IPS-18a (cell line): ENCODE data around the gene IP6K2.

Source experiments
- H3K27ac ChIP-seq: one replicate; pipeline ENCODE4 v1.5.1; 2013; ENCODE audit warnings: low read length
- H3K27me3 ChIP-seq: one replicate; pipeline ENCODE4 v1.6.1; 2013; ENCODE audit warnings: mild to moderate bottlenecking, low read length; ENCODE audit not compliant: control insufficient read depth, insufficient read depth
- H3K36me3 ChIP-seq: one replicate; pipeline ENCODE4 v1.6.1; 2013; ENCODE audit warnings: low read depth, low read length; ENCODE audit not compliant: control insufficient read depth
- H3K4me1 ChIP-seq: one replicate; pipeline ENCODE4 v1.6.1; 2013; ENCODE audit warnings: low read depth, low read length; ENCODE audit not compliant: control insufficient read depth
- H3K4me3 ChIP-seq: one replicate; pipeline ENCODE4 v1.5.1; 2013; ENCODE audit warnings: low read length
- H3K9ac ChIP-seq: one replicate; pipeline ENCODE4 v1.6.1; 2013; ENCODE audit warnings: mild to moderate bottlenecking, low read length, moderate library complexity
- H3K9me3 ChIP-seq: one replicate; pipeline ENCODE4 v1.6.1; 2013; ENCODE audit warnings: low read depth, low read length; ENCODE audit not compliant: control insufficient read depth

The IP6K2 gene

GRCh38 chr3:48644898-48645760, 71.9 kb downstream of the IP6K2 start:
- Histone ChIP-seq H3K36me3 (peaks cover 13% of the 10 kb centered on the region), H3K9ac (no peak overlapping the region), H3K27ac (no peak overlapping the region), H3K27me3 (no peaks in the 10 kb centered on the region), H3K9me3 (no peaks in the 10 kb centered on the region), H3K4me3 (no peak overlapping the region), H3K4me1 (no peaks in the 10 kb centered on the region)

GRCh38 chr3:48642605-48643004, 74.4 kb downstream of the IP6K2 start:
- Histone ChIP-seq H3K27ac (no peak overlapping the region), H3K9ac (no peak overlapping the region), H3K4me3 (no peak overlapping the region), H3K9me3 (no peaks in the 10 kb centered on the region), H3K27me3 (no peaks in the 10 kb centered on the region), H3K4me1 (no peaks in the 10 kb centered on the region), H3K36me3 (peaks cover 17% of the 10 kb centered on the region)

GRCh38 chr3:48641396-48641795, 75.6 kb downstream of the IP6K2 start:
- H3K27ac ChIP-seq, result no peak overlapping the region
- H3K27me3 ChIP-seq, result no peaks in the 10 kb centered on the region
- H3K9me3 ChIP-seq, result no peaks in the 10 kb centered on the region
- peaks cover 8% of the 10 kb centered on the region for H3K4me1 ChIP-seq
- H3K4me3 ChIP-seq, result no peak overlapping the region
- peaks cover 13% of the 10 kb centered on the region for H3K36me3 ChIP-seq
- H3K9ac ChIP-seq, result no peak overlapping the region

GRCh38 chr3:48639944-48640606, 76.9 kb downstream of the IP6K2 start:
- Histone ChIP-seq H3K36me3 (peaks cover 12% of the 10 kb centered on the region), H3K4me3 (no peak overlapping the region), H3K27me3 (no peaks in the 10 kb centered on the region), H3K4me1 (peaks cover 12% of the 10 kb centered on the region), H3K9me3 (no peaks in the 10 kb centered on the region), H3K27ac (no peak overlapping the region), H3K9ac (no peak overlapping the region)
